ENCODE results near the gene ANKRD61. TPM values are rescaled to one million over a fixed set of nuclear protein-coding genes. Genes with fewer than 3 reads are reported as not detected.

Gene ANKRD61
- polyA plus RNA-seq, 3 donors = not detected

GRCh38 chr7:6026820-6027311, 4.3 kb upstream of the ANKRD61 start:
- Histone ChIP-seq H2AFZ (ENCODE audit: insufficient read depth, low read depth, low read length, poor library complexity, severe bottlenecking) (peak overlapping the region; percentile 83), H4K20me1 (ENCODE audit: insufficient read depth, low read length) (no peaks in the 10 kb centered on the region), H3K27ac (ENCODE audit: low read depth in 1 of 2, low read length in 2 of 2) (peak overlapping the region; percentile 89 to 94), H3K9me3 (replicated peaks in 1 of 2; ENCODE audit: control insufficient read depth in 1 of 2, insufficient read depth in 1 of 2, low read length in 2 of 2) (no peaks in the 10 kb centered on the region), H3K36me3 (replicated peaks in 1 of 2; ENCODE audit: control insufficient read depth in 1 of 2, insufficient read depth in 2 of 2, low read length in 2 of 2) (peaks cover 49 to 77% of the 10 kb centered on the region in 2 donors), H3K4me1 (ENCODE audit: control insufficient read depth in 1 of 2, insufficient read depth in 2 of 2, low read length in 2 of 2) (peaks cover 33 to 37% of the 10 kb centered on the region in 2 donors), H3K27me3 (ENCODE audit: control insufficient read depth in 2 of 2, insufficient read depth in 2 of 2, low read length in 2 of 2) (no peaks in the 10 kb centered on the region), H3K4me3 (replicated peaks in 1 of 3; ENCODE audit: low read depth in 2 of 3, low read length in 3 of 3) (peak overlapping the region; percentile 26 to 84 (median 56)), H3K4me2 (replicated peaks; ENCODE audit: extremely low read depth, low read length, poor library complexity, severe bottlenecking) (peak overlapping the region; percentile 91), H3K79me2 (ENCODE audit: insufficient read depth, low read length) (peaks cover 52% of the 10 kb centered on the region), H3K9ac (ENCODE audit: insufficient read depth, low read length, poor library complexity, severe bottlenecking) (peak overlapping the region; percentile 74)
- Mint-ChIP-seq H3K27ac (peak overlapping the region; percentile 95 to 98 (median 97)), H3K4me1 (peaks cover 40% of the 10 kb centered on the region), H3K9me3 (no peaks in the 10 kb centered on the region), H3K27me3 (ENCODE audit: low read depth in 3 of 3) (peaks cover 0 to 1% (median 0%) of the 10 kb centered on the region in 3 donors), H3K4me3 (peak overlapping the region; percentile 81 to 93), H3K36me3 (peaks cover 55 to 72% of the 10 kb centered on the region in 2 donors)
- DNase-seq = peak; percentile 63 to 87 (median 72)
- intact Hi-C loops (cut with micrococcal nuclease) = no loop called here
- WGBS (ENCODE audit: insufficient coverage) = 0% methylated on average over 4 of the region's 12 CpGs
- TF ChIP-seq CTCF (IDR thresholded peaks at IDR 0.05) = no peak

- Mint-ChIP-seq H3K9me3 (no peaks in the 10 kb centered on the region), H3K27me3 (ENCODE audit: low read depth in 3 of 3) (no peaks in the 10 kb centered on the region), H3K4me1 (peaks cover 40% of the 10 kb centered on the region), H3K27ac (peak overlapping the region; percentile 95 to 98 (median 97)), H3K4me3 (no peak overlapping the region), H3K36me3 (peaks cover 52 to 69% of the 10 kb centered on the region in 2 donors)
- Histone ChIP-seq H3K4me1 (ENCODE audit: control insufficient read depth in 1 of 2, insufficient read depth in 2 of 2, low read length in 2 of 2) (peaks cover 33 to 37% of the 10 kb centered on the region in 2 donors), H3K36me3 (replicated peaks in 1 of 2; ENCODE audit: control insufficient read depth in 1 of 2, insufficient read depth in 2 of 2, low read length in 2 of 2) (peaks cover 39 to 75% of the 10 kb centered on the region in 2 donors), H2AFZ (ENCODE audit: insufficient read depth, low read depth, low read length, poor library complexity, severe bottlenecking) (no peak overlapping the region), H3K79me2 (ENCODE audit: insufficient read depth, low read length) (peaks cover 42% of the 10 kb centered on the region), H4K20me1 (ENCODE audit: insufficient read depth, low read length) (no peaks in the 10 kb centered on the region), H3K4me2 (replicated peaks; ENCODE audit: extremely low read depth, low read length, poor library complexity, severe bottlenecking) (no peak overlapping the region), H3K27ac (ENCODE audit: low read depth in 1 of 2, low read length in 2 of 2) (peak overlapping the region; percentile 89 to 94), H3K9ac (ENCODE audit: insufficient read depth, low read length, poor library complexity, severe bottlenecking) (no peak overlapping the region), H3K27me3 (ENCODE audit: control insufficient read depth in 2 of 2, insufficient read depth in 2 of 2, low read length in 2 of 2) (no peaks in the 10 kb centered on the region), H3K4me3 (replicated peaks in 1 of 3; ENCODE audit: low read depth in 2 of 3, low read length in 3 of 3) (no peak overlapping the region), H3K9me3 (replicated peaks in 1 of 2; ENCODE audit: control insufficient read depth in 1 of 2, insufficient read depth in 1 of 2, low read length in 2 of 2) (no peaks in the 10 kb centered on the region)
- no peak for TF ChIP-seq CTCF (IDR thresholded peaks at IDR 0.05)
- WGBS (ENCODE audit: insufficient coverage) = no CpG with 5 or more reads among the region's 1 CpG
- no peak for DNase-seq
- intact Hi-C loops (cut with micrococcal nuclease) = no loop called here
Measured at GRCh38 chr7:6027806-6028365, 3.3 kb upstream of the ANKRD61 start.
